Measurements from ENCODE around the gene RALGDS. TPM values are rescaled to one million over a fixed set of nuclear protein-coding genes. Genes with fewer than 3 reads are reported as not detected.
A peak's percentile ranks its signal among the peaks of the same experiment; 100 is the strongest.

RALGDS gene
- total RNA-seq, 1 donor from 2014 or later: 64.8 TPM

DNA sequence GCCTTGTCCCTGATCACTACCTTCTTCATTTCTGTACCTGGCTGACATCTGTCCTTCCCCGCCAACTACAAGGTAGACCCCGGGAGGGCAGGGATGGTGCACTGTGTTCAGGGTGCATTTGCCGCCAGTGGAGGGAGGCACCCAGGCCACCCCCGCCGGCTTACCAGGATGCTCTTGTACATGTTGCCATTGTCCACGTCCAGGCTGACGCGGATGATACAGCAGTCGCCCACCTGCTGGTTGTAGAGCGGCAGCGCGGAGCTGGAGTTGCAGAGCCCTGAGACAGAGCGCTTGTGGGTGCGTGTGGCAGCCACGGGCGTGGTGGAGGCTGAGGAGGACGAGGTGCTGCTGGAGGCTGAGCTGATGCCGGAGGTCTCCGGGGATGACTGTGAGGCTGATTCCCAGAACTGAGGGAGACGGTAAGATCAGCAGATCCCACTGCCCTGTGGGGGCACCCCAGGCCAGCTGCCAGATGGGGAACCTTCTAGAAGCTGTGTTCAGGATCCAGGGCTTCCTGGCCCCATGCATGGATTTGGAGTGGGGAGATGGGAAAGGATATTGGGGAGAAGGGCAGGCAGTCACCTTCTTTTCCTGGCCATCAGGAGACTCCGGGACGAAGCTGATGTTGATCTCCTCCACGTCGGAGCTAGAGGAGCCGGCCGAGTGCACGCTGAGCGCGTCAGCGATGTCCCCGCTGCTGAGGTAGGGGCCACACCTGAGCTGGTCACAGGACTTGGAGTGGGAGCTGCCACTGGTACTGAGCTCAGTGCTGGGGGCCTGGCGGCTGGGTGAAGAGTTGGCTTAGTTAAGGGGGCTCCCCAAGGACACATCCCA is 19.5 kb downstream of the RALGDS start:
- TF ChIP-seq, protein P1, sequence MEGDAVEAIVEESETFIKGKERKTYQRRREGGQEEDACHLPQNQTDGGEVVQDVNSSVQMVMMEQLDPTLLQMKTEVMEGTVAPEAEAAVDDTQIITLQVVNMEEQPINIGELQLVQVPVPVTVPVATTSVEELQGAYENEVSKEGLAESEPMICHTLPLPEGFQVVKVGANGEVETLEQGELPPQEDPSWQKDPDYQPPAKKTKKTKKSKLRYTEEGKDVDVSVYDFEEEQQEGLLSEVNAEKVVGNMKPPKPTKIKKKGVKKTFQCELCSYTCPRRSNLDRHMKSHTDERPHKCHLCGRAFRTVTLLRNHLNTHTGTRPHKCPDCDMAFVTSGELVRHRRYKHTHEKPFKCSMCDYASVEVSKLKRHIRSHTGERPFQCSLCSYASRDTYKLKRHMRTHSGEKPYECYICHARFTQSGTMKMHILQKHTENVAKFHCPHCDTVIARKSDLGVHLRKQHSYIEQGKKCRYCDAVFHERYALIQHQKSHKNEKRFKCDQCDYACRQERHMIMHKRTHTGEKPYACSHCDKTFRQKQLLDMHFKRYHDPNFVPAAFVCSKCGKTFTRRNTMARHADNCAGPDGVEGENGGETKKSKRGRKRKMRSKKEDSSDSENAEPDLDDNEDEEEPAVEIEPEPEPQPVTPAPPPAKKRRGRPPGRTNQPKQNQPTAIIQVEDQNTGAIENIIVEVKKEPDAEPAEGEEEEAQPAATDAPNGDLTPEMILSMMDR (conservative IDR thresholded peaks at IDR 0.05): no peak
- Mint-ChIP-seq H3K36me3 (peaks cover 36% of the 10 kb centered on the region), H3K27me3 (no peaks in the 10 kb centered on the region), H3K27ac (peak overlapping the region; percentile 43), H3K4me3 (no peak overlapping the region), H3K9me3 (peaks cover under 1% of the 10 kb centered on the region), H3K4me1 (ENCODE audit: unreplicated experiment) (no peaks in the 10 kb centered on the region)
- DNase-seq (ENCODE audit: extremely low spot score, unreplicated experiment): no peak

DNA sequence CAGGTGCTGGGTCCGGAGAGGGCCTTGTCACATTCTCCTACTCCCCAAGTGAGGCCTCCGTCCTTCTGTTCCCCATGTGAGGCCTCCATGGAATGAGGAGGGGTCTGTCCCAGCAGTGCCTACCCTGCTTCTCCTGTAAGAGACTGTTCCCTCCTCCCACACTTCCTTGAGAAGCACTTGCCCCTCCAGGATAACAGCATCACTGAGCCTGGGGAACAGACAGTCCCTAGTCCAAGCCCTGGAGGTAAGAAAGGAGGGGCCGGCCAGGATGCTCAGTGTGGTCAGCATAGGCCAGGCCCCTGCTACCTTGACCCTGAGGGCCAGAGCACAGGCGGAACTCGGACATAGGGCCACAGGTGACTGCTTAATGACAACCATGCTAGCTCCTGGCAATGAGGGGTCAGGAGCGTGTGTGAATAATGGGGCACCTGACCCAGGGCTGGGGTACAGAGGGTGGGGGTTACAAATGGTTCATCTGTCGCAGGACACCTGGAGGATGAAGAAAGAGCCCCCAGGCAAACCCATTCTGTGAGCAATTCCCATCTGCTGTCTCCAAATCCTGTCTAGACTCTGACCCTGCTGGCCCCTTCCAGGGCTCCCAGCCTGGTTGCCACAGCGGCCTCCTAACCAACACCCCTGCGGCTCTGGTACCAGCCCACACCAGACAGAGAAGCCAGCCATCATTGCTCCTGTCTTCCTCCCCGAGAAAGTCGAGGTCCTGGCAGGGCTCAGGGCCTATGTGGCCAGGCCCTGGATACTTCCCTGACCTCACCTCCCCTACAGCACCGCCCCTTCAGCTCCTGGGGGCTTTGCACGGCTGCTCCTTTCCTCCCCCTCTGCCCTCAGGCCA is 20.3 kb downstream of the RALGDS start:
- H3K27ac Mint-ChIP-seq: peak overlapping the region; percentile 43
- DNase-seq (ENCODE audit: extremely low spot score, unreplicated experiment): no peak
- peaks cover 42% of the 10 kb centered on the region for H3K36me3 Mint-ChIP-seq
- TF ChIP-seq, protein P1 (conservative IDR thresholded peaks at IDR 0.05): no peak
- no peaks in the 10 kb centered on the region for H3K27me3 Mint-ChIP-seq
- no peak overlapping the region for H3K4me3 Mint-ChIP-seq
- H3K9me3 Mint-ChIP-seq: peaks cover 7% of the 10 kb centered on the region
- H3K4me1 Mint-ChIP-seq (ENCODE audit: unreplicated experiment): no peaks in the 10 kb centered on the region

DNA sequence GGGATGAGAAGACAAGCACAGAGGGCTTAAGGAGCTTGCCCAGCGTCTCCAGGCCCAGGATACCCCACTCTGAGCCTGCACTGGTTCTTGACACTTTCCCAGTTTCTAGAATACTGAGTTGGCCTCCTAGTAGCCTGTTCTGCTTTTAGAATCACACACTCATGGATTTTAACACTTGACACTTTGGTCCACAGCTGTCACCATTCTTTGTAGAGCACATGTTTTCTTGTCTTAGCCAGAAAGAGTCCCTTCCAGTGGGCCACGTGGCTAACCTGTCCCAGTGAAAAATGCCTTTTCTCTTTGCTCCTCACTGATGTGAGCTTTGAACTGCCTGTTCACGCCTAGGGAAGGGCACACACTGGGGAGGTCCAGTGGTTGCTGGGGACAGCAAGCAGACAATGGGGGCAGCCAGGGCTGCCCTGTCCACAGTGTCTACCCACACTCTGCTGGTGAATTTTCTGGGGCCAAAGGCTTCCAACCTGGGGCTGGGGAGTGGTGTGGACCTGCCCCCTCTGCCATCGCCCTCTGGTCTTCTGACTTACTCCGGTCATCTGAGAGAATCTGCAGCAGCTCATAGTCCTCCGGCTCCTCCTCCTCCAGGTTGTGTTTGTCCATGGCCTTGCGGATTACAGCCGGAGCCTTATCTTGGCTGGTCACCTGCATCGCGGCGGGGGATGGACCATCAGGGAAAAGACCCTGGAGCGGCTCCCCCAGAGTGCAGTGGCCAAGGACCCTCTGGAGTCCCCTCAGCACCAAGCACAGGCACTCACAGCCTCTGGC is 21.1 kb downstream of the RALGDS start:
- H3K27ac Mint-ChIP-seq: no peak overlapping the region
- TF ChIP-seq, protein P1 (conservative IDR thresholded peaks at IDR 0.05): no peak
- H3K27me3 Mint-ChIP-seq: no peaks in the 10 kb centered on the region
- no peak overlapping the region for H3K4me3 Mint-ChIP-seq
- no peaks in the 10 kb centered on the region for H3K4me1 Mint-ChIP-seq (ENCODE audit: unreplicated experiment)
- H3K36me3 Mint-ChIP-seq: peaks cover 47% of the 10 kb centered on the region
- peaks cover 7% of the 10 kb centered on the region for H3K9me3 Mint-ChIP-seq
- DNase-seq (ENCODE audit: extremely low spot score, unreplicated experiment): no peak

- no peak overlapping the region for H3K27ac Mint-ChIP-seq
- no peak for DNase-seq (ENCODE audit: extremely low spot score, unreplicated experiment)
- no peaks in the 10 kb centered on the region for H3K27me3 Mint-ChIP-seq
- TF ChIP-seq, protein P1 (conservative IDR thresholded peaks at IDR 0.05): no peak
- H3K9me3 Mint-ChIP-seq: peaks cover 7% of the 10 kb centered on the region
- H3K4me3 Mint-ChIP-seq: no peak overlapping the region
- H3K36me3 Mint-ChIP-seq: peaks cover 48% of the 10 kb centered on the region
- H3K4me1 Mint-ChIP-seq (ENCODE audit: unreplicated experiment): no peaks in the 10 kb centered on the region
These were observed 22.2 kb downstream of the RALGDS start for GRCh38 chr9:133098871-133099270.

- H3K27me3 Mint-ChIP-seq: no peaks in the 10 kb centered on the region
- H3K36me3 Mint-ChIP-seq: peaks cover 47% of the 10 kb centered on the region
- H3K27ac Mint-ChIP-seq: no peak overlapping the region
- no peak overlapping the region for H3K4me3 Mint-ChIP-seq
- TF ChIP-seq, protein P1 (conservative IDR thresholded peaks at IDR 0.05): no peak
- DNase-seq (ENCODE audit: extremely low spot score, unreplicated experiment): no peak
- H3K4me1 Mint-ChIP-seq (ENCODE audit: unreplicated experiment): no peaks in the 10 kb centered on the region
- H3K9me3 Mint-ChIP-seq: peaks cover 7% of the 10 kb centered on the region
These were observed 22.8 kb downstream of the RALGDS start for GRCh38 chr9:133098104-133098754.
